GM12878 (cell line): Measurements from ENCODE around the gene TMPRSS4. TPM values are rescaled to one million over a fixed set of nuclear protein-coding genes. Genes with fewer than 3 reads are reported as not detected.

Experiments used
- ATAC-seq: fragments of 200-7000 bp; cut with Tn5 transposase; 3 replicates; pipeline ENCODE4 v1.9.1; 2020; ENCODE audit warnings: mild to moderate bottlenecking, moderate library complexity
- BruUV-seq: library from RNA; stranded (reverse); fragments of 400-500 nt; replicated peaks from 2 replicates; lab custom pipeline; 2021; lab: Mats Ljungman, UMichigan
- CTCF ChIA-PET: fragments of 300-600 bp; sonication (Branson Sonifier 250); formaldehyde crosslinking; extraction: SDS; loops from one replicate; lab custom pipeline; 2021; ENCODE audit warnings: inconsistent platforms; lab: Yijun Ruan, JAX
- POLR2A ChIA-PET: fragments of 350-600 bp; formaldehyde crosslinking; extraction: SDS; loops from one replicate; lab custom pipeline; 2021; ENCODE audit warnings: inconsistent platforms; lab: Charles Lee
- RAD21 ChIA-PET: fragments of 300-600 bp; sonication (Branson Sonifier 250); formaldehyde crosslinking; loops from one replicate; lab custom pipeline; 2023; ENCODE audit warnings: antibody characterized with exemption; ENCODE audit not compliant: unreplicated experiment; lab: Charles Lee
- SMC1A ChIA-PET: fragments of 300-600 bp; sonication (Branson Sonifier 250); formaldehyde crosslinking; loops from one replicate; lab custom pipeline; 2023; ENCODE audit not compliant: unreplicated experiment, uncharacterized antibody; lab: Charles Lee
- DNase-seq: peaks from one replicate; pipeline ENCODE4 v3.0.0-alpha.2; 2011; ENCODE audit warnings: low read depth, low spot score
- FAIRE-seq: peaks from 3 replicates; lab custom pipeline; 2011; peaks lifted over from hg19 to GRCh38; lab: Jason Lieb, UNC
- H2AFZ ChIP-seq: 2 replicates; pipeline ENCODE4 v1.6.0; 2011; ENCODE audit warnings: low read depth, low read length, control low read depth; ENCODE audit not compliant: control insufficient read depth
- H3K27ac ChIP-seq: 2 replicates; pipeline ENCODE4 v1.5.1; 2011; ENCODE audit warnings: control low read depth; ENCODE audit not compliant: control insufficient read depth, insufficient read depth
- H3K27me3 ChIP-seq, 2 experiments: replicated peaks in 1 of 2; 2 replicates each; pipeline versions ENCODE4 v1.6.0 to v1.6.1; 2011; ENCODE audit warnings: low read length in 1 of 2; ENCODE audit not compliant: control insufficient read depth in 2 of 2, insufficient read depth in 2 of 2
- H3K36me3 ChIP-seq, 2 experiments: 2 replicates each; pipeline ENCODE4 v1.5.1; 2011; ENCODE audit warnings: low read length in 1 of 2; ENCODE audit not compliant: control insufficient read depth in 2 of 2, insufficient read depth in 2 of 2
- H3K4me1 ChIP-seq: 2 replicates; pipeline ENCODE4 v1.6.1; 2011; ENCODE audit warnings: mild to moderate bottlenecking, low read length, moderate library complexity, mixed read lengths; ENCODE audit not compliant: control insufficient read depth, insufficient read depth
- H3K4me2 ChIP-seq: 2 replicates; pipeline ENCODE4 v1.6.0; 2011; ENCODE audit warnings: control low read depth; ENCODE audit not compliant: control insufficient read depth, insufficient read depth
- H3K4me3 ChIP-seq: fragments of 200-600 bp; sonication (generic); 2 replicates; pipeline ENCODE4 v1.5.1; 2016
- H3K79me2 ChIP-seq: 2 replicates; pipeline ENCODE4 v1.6.0; 2011; ENCODE audit warnings: low read length; ENCODE audit not compliant: control insufficient read depth, insufficient read depth
- H3K9ac ChIP-seq: 2 replicates; pipeline ENCODE4 v1.8.0; 2011; ENCODE audit warnings: low read length, control low read depth, mixed read lengths; ENCODE audit not compliant: control insufficient read depth, insufficient read depth
- H3K9me3 ChIP-seq: replicated peaks from 3 replicates; pipeline ENCODE4 v1.5.1; 2011; ENCODE audit warnings: mild to moderate bottlenecking, low read length; ENCODE audit not compliant: control insufficient read depth, insufficient read depth
- H4K20me1 ChIP-seq: 2 replicates; pipeline ENCODE4 v1.6.0; 2011; ENCODE audit not compliant: control insufficient read depth, insufficient read depth
- CREM ChIP-seq: IDR thresholded peaks from 2 replicates; pipeline ENCODE4 v1.6.1; 2014; ENCODE audit warnings: antibody characterized with exemption, low read depth
- DPF2 ChIP-seq: fragments of 450-650 bp; IDR thresholded peaks from 2 replicates; pipeline ENCODE4 v1.6.1; 2017; ENCODE audit warnings: mild to moderate bottlenecking
- KDM1A ChIP-seq: fragments of 200-600 bp; sonication (generic); IDR thresholded peaks from 2 replicates; pipeline ENCODE4 v1.6.1; 2016; ENCODE audit warnings: borderline replicate concordance
- MTA3 ChIP-seq: IDR thresholded peaks from 2 replicates; pipeline ENCODE4 v1.6.1; 2012; ENCODE audit warnings: low read length, inconsistent platforms, borderline replicate concordance
- MXI1 ChIP-seq: fragments of 150-350 bp; IDR thresholded peaks from 2 replicates; pipeline ENCODE4 v1.6.1; 2011; ENCODE audit warnings: low read depth, mild to moderate bottlenecking, inconsistent platforms, low read length, improper control_type of control experiment
- NR2F1 ChIP-seq: fragments of 450-650 bp; conservative IDR thresholded peaks from 2 replicates; pipeline ENCODE4 v1.6.1; 2017; ENCODE audit warnings: mild to moderate bottlenecking
- POU2F2 ChIP-seq: IDR thresholded peaks from 3 replicates; pipeline ENCODE4 v1.6.1; 2011; ENCODE audit warnings: low read depth, mild to moderate bottlenecking, low read length, borderline replicate concordance
- PRDM15 ChIP-seq: fragments of 450-650 bp; formaldehyde crosslinking; IDR thresholded peaks from 2 replicates; pipeline ENCODE4 v1.4.0; 2020; ENCODE audit warnings: mild to moderate bottlenecking, moderate library complexity
- RAD51 ChIP-seq: fragments of 450-650 bp; IDR thresholded peaks from 2 replicates; pipeline ENCODE4 v1.6.1; 2016; ENCODE audit warnings: moderate library complexity, mild to moderate bottlenecking, inconsistent platforms
- WGBS: methylation state at CpG from one replicate; pipeline ENCODE4 v1.1.6; 2016; ENCODE audit warnings: low lambda C conversion rate; ENCODE audit not compliant: insufficient replicate concordance, insufficient coverage; ENCODE audit errors: missing lambda C conversion rate; 5-methylcytosine and 5-hydroxymethylcytosine counted together
- in situ Hi-C: fragments of 300-500 bp; cut with MboI; formaldehyde crosslinking; loops from 9 replicates; pipeline ENCODE4 v1.14.3; 2018; ENCODE audit warnings: mixed read lengths
- intact Hi-C: fragments of 100-400 bp; cut with micrococcal nuclease; formaldehyde crosslinking; loops from one replicate; pipeline ENCODE4 v1.14.2; 2022; ENCODE audit not compliant: unreplicated experiment
- polyA plus RNA-seq, 11 experiments: library from polyadenylated mRNA; depleted of rRNA in 4 of 11; unstranded in 6 of 11; stranded (reverse) in 5 of 11; fragments of >200 nt; fragmentation: Nextera tagmentation in 4 of 11; fragmentation: Illumina TruSeq in 1 of 11; extraction: Ambion mirVana in 4 of 11; extraction: Trizol in 1 of 11; gene quantifications; 1 replicate in 1 of 11; 2 replicates in 10 of 11; pipeline versions ENCODE4 v1.2.1 to v1.2.3, GENCODE V29; 2011 to 2016; ENCODE audit warnings: inconsistent platforms in 2 of 11, missing spikeins in 2 of 11, low read depth in 1 of 11
- total RNA-seq, 4 experiments: library from RNA; depleted of rRNA in 3 of 4; stranded (reverse); fragments of >200 nt in 3 of 4; fragmentation: Illumina TruSeq in 1 of 4; extraction: Trizol in 1 of 4; gene quantifications; 2 replicates each; pipeline versions ENCODE4 v1.2.1 to v1.2.3, GENCODE V29; 2013 to 2021

The TMPRSS4 gene
- total and polyA plus RNA-seq, 10 of the 15 experiments (the other 5 are each of a cell fraction or from before 2014, with no cell fraction given) = 0.14 to 0.26 TPM; not detected in 8

- no peak for FAIRE-seq
- no peaks in the 10 kb centered on the region for H3K9me3 ChIP-seq
- ChIA-PET CTCF (interaction anchor here (1.3 kb wide), 1 partner anchor 20 kb away, joined by 3 read pairs; no protein-coding TSS in a partner anchor), POLR2A (no interaction called here), SMC1A (interaction anchor here (0.5 kb wide), 1 partner anchor 76 kb away, joined by 5 read pairs; no protein-coding TSS in a partner anchor), RAD21 (interaction anchor here (0.9 kb wide), 1 partner anchor 20 kb away, joined by 4 read pairs; no protein-coding TSS in a partner anchor)
- H2AFZ ChIP-seq = no peak overlapping the region
- no peaks in the 10 kb centered on the region for H4K20me1 ChIP-seq
- H3K4me3 ChIP-seq = no peak overlapping the region
- no peak; the same call in 2 of the 3 replicates for ATAC-seq
- no peak for TF ChIP-seq MXI1
- no peak for TF ChIP-seq NR2F1
- TF ChIP-seq RAD51 = no peak
- no peak for TF ChIP-seq CREM
- no peak for TF ChIP-seq POU2F2
- TF ChIP-seq KDM1A = no peak
- no peak for TF ChIP-seq PRDM15
- no peak for TF ChIP-seq DPF2
- TF ChIP-seq MTA3 = no peak
- peaks cover 22 to 32% of the 10 kb centered on the region in 2 experiments for H3K27me3 ChIP-seq
- no peaks in the 10 kb centered on the region for H3K4me1 ChIP-seq
- H3K9ac ChIP-seq = no peak overlapping the region
- H3K36me3 ChIP-seq = no peaks in the 10 kb centered on the region
- H3K4me2 ChIP-seq = no peak overlapping the region
- intact Hi-C loops = no loop called here
- WGBS = 15% methylated on average over 5 of the region's 5 CpGs
- no peak for DNase-seq
- H3K79me2 ChIP-seq = no peaks in the 10 kb centered on the region
- BruUV-seq = no TSS peak
- in situ Hi-C loops = no loop called here
- no peak overlapping the region for H3K27ac ChIP-seq
Observed at GRCh38 chr11:118151431-118151830, 74.6 kb downstream of the TMPRSS4 start.
